GM21447 (cell line): ENCODE data around the gene DYNLT4.
A peak's percentile ranks its signal among the peaks of the same experiment; 100 is the strongest.

Source experiments
- ATAC-seq: cut with Tn5 transposase; IDR thresholded peaks from one replicate; pipeline ENCODE4 v1.9.1; 2021; ENCODE audit not compliant: unreplicated experiment

Gene DYNLT4

GRCh38 chr1:44792736-44793502 is 14.2 kb downstream of the DYNLT4 start:
- no peak for ATAC-seq

GRCh38 chr1:44790968-44791801 is 16.0 kb downstream of the DYNLT4 start:
- ATAC-seq: no peak

GRCh38 chr1:44788120-44788860 is 18.9 kb downstream of the DYNLT4 start, which contains the start of gene BEST4:
BEST4 (minus strand) TSS chr1:44788170; CDS start chr1:44787705, 465 bp downstream.
- ATAC-seq: no peak

- no peak for ATAC-seq
These were observed 19.6 kb downstream of the DYNLT4 start for GRCh38 chr1:44787506-44787905.

GRCh38 chr1:44786841-44787426 is 20.2 kb downstream of the DYNLT4 start:
- no peak for ATAC-seq

GRCh38 chr1:44786138-44786840 is 20.9 kb downstream of the DYNLT4 start:
- ATAC-seq: no peak

GRCh38 chr1:44785501-44786137 is 21.5 kb downstream of the DYNLT4 start:
- no peak for ATAC-seq

- no peak for ATAC-seq
These were observed 22.1 kb downstream of the DYNLT4 start for GRCh38 chr1:44785029-44785380.

- ATAC-seq: no peak
These were observed 22.8 kb downstream of the DYNLT4 start for GRCh38 chr1:44784094-44785028.

GRCh38 chr1:44783697-44784093 is 23.5 kb downstream of the DYNLT4 start:
- no peak for ATAC-seq

- ATAC-seq: no peak
These were observed 26.5 kb downstream of the DYNLT4 start for GRCh38 chr1:44780583-44781121.

GRCh38 chr1:44778705-44779576 is 28.2 kb downstream of the DYNLT4 start:
- ATAC-seq: no peak

- no peak for ATAC-seq
These were observed 29.0 kb downstream of the DYNLT4 start for GRCh38 chr1:44777969-44778635.

GRCh38 chr1:44777547-44777946 is 29.6 kb downstream of the DYNLT4 start:
- ATAC-seq: no peak

- no peak for ATAC-seq
These were observed 30.5 kb downstream of the DYNLT4 start for GRCh38 chr1:44776730-44777068.

- peak; percentile 15 for ATAC-seq
These were observed 31.0 kb downstream of the DYNLT4 start for GRCh38 chr1:44775930-44776729.
